K562 (cell line): ENCODE data around the gene LRRN3.

Source experiments
- CTCF ChIP-seq, 3 experiments: IDR thresholded peaks in 2 of 3; conservative IDR thresholded peaks in 1 of 3; 2 replicates each; pipeline ENCODE4 v1.5.1; 2011 to 2012; ENCODE audit warnings: low read length in 3 of 3, mild to moderate bottlenecking in 3 of 3, control low read depth in 2 of 3, improper control_type of control experiment in 1 of 3, inconsistent platforms in 1 of 3, low read depth in 1 of 3, mixed read lengths in 1 of 3, moderate library complexity in 1 of 3; ENCODE audit not compliant: insufficient read depth in 2 of 3
- EWSR1 ChIP-seq: fragments of 450-650 bp; IDR thresholded peaks from 2 replicates; pipeline ENCODE4 v1.6.1; 2018; ENCODE audit warnings: borderline replicate concordance, mild to moderate bottlenecking, low read depth, moderate library complexity; ENCODE audit not compliant: partially characterized antibody
- TF ChIP-seq, protein P1 (sequence below): sonication (generic); formaldehyde crosslinking; IDR thresholded peaks from 2 replicates; pipeline ENCODE4 v1.8.1; 2023; ENCODE audit warnings: mild to moderate bottlenecking, missing genetic modification reagents
- TF ChIP-seq, protein P2 (sequence below): fragments of 250-450 bp; sonication (Bioruptor Pico); IDR thresholded peaks from 2 replicates; pipeline ENCODE4 v1.8.0; 2021; ENCODE audit warnings: mild to moderate bottlenecking, moderate library complexity

DNA sequence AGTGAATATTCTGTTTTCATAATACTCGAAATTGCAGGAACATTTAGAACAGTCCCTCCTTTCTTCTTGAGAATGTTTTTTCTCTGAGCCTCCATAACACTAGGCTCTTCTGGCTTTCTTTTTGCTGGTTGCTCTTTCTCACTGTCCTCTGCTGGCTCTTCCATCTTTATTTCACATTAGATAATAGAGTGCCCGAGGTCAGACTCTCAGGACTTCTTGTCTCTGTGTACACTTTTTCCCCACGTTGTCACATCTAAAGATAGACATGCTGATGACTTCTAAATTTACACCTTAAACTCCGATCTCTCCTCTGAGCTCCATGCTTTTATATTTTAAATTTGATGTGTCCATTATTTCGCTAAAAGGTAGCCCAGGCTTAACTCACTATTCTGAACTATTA, 15.4 kb upstream of the LRRN3 start:
- TF ChIP-seq, protein P1, sequence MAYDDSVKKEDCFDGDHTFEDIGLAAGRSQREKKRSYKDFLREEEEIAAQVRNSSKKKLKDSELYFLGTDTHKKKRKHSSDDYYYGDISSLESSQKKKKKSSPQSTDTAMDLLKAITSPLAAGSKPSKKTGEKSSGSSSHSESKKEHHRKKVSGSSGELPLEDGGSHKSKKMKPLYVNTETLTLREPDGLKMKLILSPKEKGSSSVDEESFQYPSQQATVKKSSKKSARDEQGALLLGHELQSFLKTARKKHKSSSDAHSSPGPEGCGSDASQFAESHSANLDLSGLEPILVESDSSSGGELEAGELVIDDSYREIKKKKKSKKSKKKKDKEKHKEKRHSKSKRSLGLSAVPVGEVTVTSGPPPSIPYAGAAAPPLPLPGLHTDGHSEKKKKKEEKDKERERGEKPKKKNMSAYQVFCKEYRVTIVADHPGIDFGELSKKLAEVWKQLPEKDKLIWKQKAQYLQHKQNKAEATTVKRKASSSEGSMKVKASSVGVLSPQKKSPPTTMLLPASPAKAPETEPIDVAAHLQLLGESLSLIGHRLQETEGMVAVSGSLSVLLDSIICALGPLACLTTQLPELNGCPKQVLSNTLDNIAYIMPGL (CRISPR knock-in tag): no peak
- TF ChIP-seq, protein P2, sequence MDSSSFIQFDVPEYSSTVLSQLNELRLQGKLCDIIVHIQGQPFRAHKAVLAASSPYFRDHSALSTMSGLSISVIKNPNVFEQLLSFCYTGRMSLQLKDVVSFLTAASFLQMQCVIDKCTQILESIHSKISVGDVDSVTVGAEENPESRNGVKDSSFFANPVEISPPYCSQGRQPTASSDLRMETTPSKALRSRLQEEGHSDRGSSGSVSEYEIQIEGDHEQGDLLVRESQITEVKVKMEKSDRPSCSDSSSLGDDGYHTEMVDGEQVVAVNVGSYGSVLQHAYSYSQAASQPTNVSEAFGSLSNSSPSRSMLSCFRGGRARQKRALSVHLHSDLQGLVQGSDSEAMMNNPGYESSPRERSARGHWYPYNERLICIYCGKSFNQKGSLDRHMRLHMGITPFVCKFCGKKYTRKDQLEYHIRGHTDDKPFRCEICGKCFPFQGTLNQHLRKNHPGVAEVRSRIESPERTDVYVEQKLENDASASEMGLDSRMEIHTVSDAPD (CRISPR knock-in tag): no peak
- no peak for TF ChIP-seq CTCF (IDR thresholded peaks at IDR 0.05 in 2 of 3, conservative IDR thresholded peaks at IDR 0.05 in 1 of 3; ENCODE audit: insufficient read depth in 2 of 3, low read depth in 1 of 3, low read length in 3 of 3)
- no peak for TF ChIP-seq EWSR1
